Stimulated activated CD8-positive, alpha-beta memory T cell treated with anti-CD3 and anti-CD28 coated beads, Interleukin-2, amount 100 ng/mL, for 1 hour (primary cell): ENCODE results near the gene AHRR.
A peak's percentile ranks its signal among the peaks of the same experiment; 100 is the strongest.

Source experiments
- DNase-seq, 2 donors: peaks; one replicate each; pipeline ENCODE4 v3.0.0-alpha.2; 2020; ENCODE audit warnings: low read depth in 2 of 2

AHRR gene

GRCh38 chr5:458547-459353 lies 137.2 kb downstream of the AHRR start:
- no peak for DNase-seq

GRCh38 chr5:459562-460272 lies 138.2 kb downstream of the AHRR start:
- DNase-seq: no peak

- no peak for DNase-seq
Measured at GRCh38 chr5:460273-460625, 138.7 kb downstream of the AHRR start.

- DNase-seq: no peak
Measured at GRCh38 chr5:462051-462481, 140.6 kb downstream of the AHRR start.

- DNase-seq: no peak
Measured at GRCh38 chr5:463301-463700, 141.8 kb downstream of the AHRR start.

- peak in 1 of 2 donors; percentile 47 for DNase-seq
Measured at GRCh38 chr5:463952-464351, 142.4 kb downstream of the AHRR start.

- no peak for DNase-seq
Measured at GRCh38 chr5:464446-464842, 142.9 kb downstream of the AHRR start.

GRCh38 chr5:464843-465590 lies 143.5 kb downstream of the AHRR start:
- DNase-seq: no peak

GRCh38 chr5:465591-466403 lies 144.3 kb downstream of the AHRR start:
- no peak for DNase-seq

- no peak for DNase-seq
Measured at GRCh38 chr5:466661-467310, 145.3 kb downstream of the AHRR start.

- no peak for DNase-seq
Measured at GRCh38 chr5:468401-468800, 146.9 kb downstream of the AHRR start.

- DNase-seq: no peak
Measured at GRCh38 chr5:469752-470483, 148.4 kb downstream of the AHRR start.

- DNase-seq: no peak
Measured at GRCh38 chr5:470961-471749, 149.6 kb downstream of the AHRR start.

GRCh38 chr5:471750-472058 lies 150.2 kb downstream of the AHRR start:
- DNase-seq: no peak

- DNase-seq: no peak
Measured at GRCh38 chr5:472076-472655, 150.7 kb downstream of the AHRR start.

GRCh38 chr5:472656-473550 lies 151.4 kb downstream of the AHRR start:
- peak; percentile 76 to 82 for DNase-seq

GRCh38 chr5:473551-474192 lies 152.2 kb downstream of the AHRR start:
- no peak for DNase-seq
